DOHH2 (cell line): ENCODE data around the gene TEDDM1.

Experiments
- H3F3A ChIP-seq: fragments of 200-600 bp; sonication (generic), shearing (Covaris generic); 2 replicates; pipeline ENCODE4 v1.6.0; 2016; ENCODE audit warnings: antibody characterized with exemption, mild to moderate bottlenecking; ENCODE audit not compliant: control insufficient read depth, insufficient read depth
- H3K27ac ChIP-seq: fragments of 200-600 bp; sonication (generic); 2 replicates; pipeline ENCODE4 v1.5.1; 2014; ENCODE audit warnings: low read depth, mild to moderate bottlenecking, low read length, moderate library complexity
- H3K27me3 ChIP-seq: fragments of 200-600 bp; sonication (generic); 2 replicates; pipeline ENCODE4 v1.6.1; 2014; ENCODE audit warnings: mild to moderate bottlenecking, low read length, mixed read lengths; ENCODE audit not compliant: control insufficient read depth
- H3K36me3 ChIP-seq: fragments of 200-600 bp; sonication (generic); 2 replicates; pipeline ENCODE4 v1.6.1; 2014; ENCODE audit warnings: mild to moderate bottlenecking, low read length, moderate library complexity, mixed read lengths; ENCODE audit not compliant: control insufficient read depth
- H3K4me1 ChIP-seq: fragments of 200-600 bp; sonication (generic); 2 replicates; pipeline ENCODE4 v1.6.1; 2014; ENCODE audit warnings: mild to moderate bottlenecking, low read length, mixed read lengths; ENCODE audit not compliant: control insufficient read depth
- H3K4me2 ChIP-seq: fragments of 200-600 bp; sonication (generic); 2 replicates; pipeline ENCODE4 v1.6.0; 2014; ENCODE audit warnings: mild to moderate bottlenecking, low read length, moderate library complexity
- H3K4me3 ChIP-seq: fragments of 200-600 bp; sonication (generic); 2 replicates; pipeline ENCODE4 v1.5.1; 2014; ENCODE audit warnings: mild to moderate bottlenecking, low read length, mixed read lengths
- H3K79me2 ChIP-seq: fragments of 200-600 bp; sonication (generic); 2 replicates; pipeline ENCODE4 v1.6.1; 2014; ENCODE audit warnings: mild to moderate bottlenecking, low read length, mixed read lengths; ENCODE audit not compliant: control insufficient read depth
- H3K9me2 ChIP-seq: fragments of 200-600 bp; sonication (generic); replicated peaks from 2 replicates; pipeline ENCODE4 v1.6.1; 2014; ENCODE audit warnings: mild to moderate bottlenecking, low read length, mixed read lengths; ENCODE audit not compliant: control insufficient read depth
- H3K9me3 ChIP-seq: fragments of 200-600 bp; sonication (generic); 2 replicates; pipeline ENCODE4 v1.6.1; 2014; ENCODE audit warnings: antibody characterized with exemption, low read length, mixed read lengths; ENCODE audit not compliant: control insufficient read depth, insufficient read depth
- H4K20me1 ChIP-seq: fragments of 200-600 bp; sonication (generic); 2 replicates; pipeline ENCODE4 v1.6.0; 2014; ENCODE audit warnings: low read depth, mild to moderate bottlenecking, antibody characterized with exemption, low read length, moderate library complexity; ENCODE audit not compliant: control insufficient read depth, insufficient read depth
- CTCF ChIP-seq: fragments of 200-600 bp; sonication (generic); IDR thresholded peaks from one replicate; pipeline ENCODE4 v1.5.1; 2014; ENCODE audit warnings: antibody characterized with exemption, mild to moderate bottlenecking, low read depth, low read length; ENCODE audit not compliant: poor library complexity, severe bottlenecking
- EZH2phosphoT487 ChIP-seq: fragments of 200-600 bp; sonication (generic); IDR thresholded peaks from 2 replicates; pipeline ENCODE4 v1.6.1; 2017; ENCODE audit warnings: borderline replicate concordance, mild to moderate bottlenecking, antibody characterized with exemption, low read length, moderate library complexity, mixed read lengths

TEDDM1 gene

GRCh38 chr1:182368903-182369302, 31.6 kb downstream of the TEDDM1 start:
- Histone ChIP-seq H3K36me3 (no peaks in the 10 kb centered on the region), H3K4me3 (no peak overlapping the region), H3K79me2 (no peaks in the 10 kb centered on the region), H4K20me1 (no peaks in the 10 kb centered on the region), H3K27ac (no peak overlapping the region), H3K27me3 (peaks cover 8% of the 10 kb centered on the region; the same call in 1 of the 2 replicates), H3K4me1 (no peaks in the 10 kb centered on the region), H3K4me2 (no peak overlapping the region), H3K9me3 (no peaks in the 10 kb centered on the region), H3K9me2 (no peaks in the 10 kb centered on the region), H3F3A (no peaks in the 10 kb centered on the region)
- TF ChIP-seq EZH2phosphoT487, result no peak
- no peak for TF ChIP-seq CTCF

DNA sequence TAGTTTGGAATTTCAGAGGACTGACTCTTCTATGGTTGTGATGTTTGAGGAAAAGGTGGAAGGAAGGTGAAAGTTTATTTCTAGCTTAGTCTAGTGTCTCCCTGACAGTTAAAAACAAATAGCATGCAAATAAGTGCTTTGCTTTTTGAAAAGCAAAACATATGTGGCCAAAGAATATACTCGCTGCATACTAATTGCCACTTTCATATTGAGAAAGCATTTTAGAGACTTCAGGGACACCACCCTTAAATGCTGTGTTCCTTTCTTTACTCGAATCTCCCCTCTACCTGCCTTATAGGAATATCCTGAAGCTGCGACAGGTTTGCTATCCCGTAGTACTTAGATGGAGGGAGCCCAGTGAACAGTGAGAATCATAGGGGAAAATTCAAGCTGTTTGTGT, 32.1 kb downstream of the TEDDM1 start:
- Histone ChIP-seq H4K20me1 (no peaks in the 10 kb centered on the region), H3K27me3 (peaks cover 13% of the 10 kb centered on the region), H3K4me2 (no peak overlapping the region), H3K4me1 (no peaks in the 10 kb centered on the region), H3K4me3 (no peak overlapping the region), H3K9me3 (no peaks in the 10 kb centered on the region), H3K36me3 (no peaks in the 10 kb centered on the region), H3K79me2 (no peaks in the 10 kb centered on the region), H3K9me2 (no peaks in the 10 kb centered on the region), H3K27ac (no peak overlapping the region), H3F3A (no peaks in the 10 kb centered on the region)
- no peak for TF ChIP-seq EZH2phosphoT487
- TF ChIP-seq CTCF, result no peak

- Histone ChIP-seq H3K4me3 (no peak overlapping the region), H4K20me1 (no peaks in the 10 kb centered on the region), H3K4me1 (no peaks in the 10 kb centered on the region), H3K27me3 (peaks cover 14% of the 10 kb centered on the region), H3K79me2 (no peaks in the 10 kb centered on the region), H3K9me2 (no peaks in the 10 kb centered on the region), H3F3A (no peaks in the 10 kb centered on the region), H3K36me3 (no peaks in the 10 kb centered on the region), H3K27ac (no peak overlapping the region), H3K9me3 (no peaks in the 10 kb centered on the region), H3K4me2 (no peak overlapping the region)
- TF ChIP-seq EZH2phosphoT487, result no peak
- no peak for TF ChIP-seq CTCF
Measured at GRCh38 chr1:182367926-182368325, 32.5 kb downstream of the TEDDM1 start.

- Histone ChIP-seq H3K27ac (no peak overlapping the region), H3K27me3 (peaks cover 14% of the 10 kb centered on the region), H3K36me3 (no peaks in the 10 kb centered on the region), H3K9me2 (no peaks in the 10 kb centered on the region), H3K79me2 (no peaks in the 10 kb centered on the region), H3K4me2 (no peak overlapping the region), H3K4me1 (no peaks in the 10 kb centered on the region), H3K4me3 (no peak overlapping the region), H4K20me1 (no peaks in the 10 kb centered on the region), H3F3A (no peaks in the 10 kb centered on the region), H3K9me3 (no peaks in the 10 kb centered on the region)
- TF ChIP-seq EZH2phosphoT487 (no peak), CTCF (no peak)
Measured at GRCh38 chr1:182366596-182366995, 33.9 kb downstream of the TEDDM1 start.
